ENCODE measurements around the gene ZNF638.
A peak's percentile ranks its signal among the peaks of the same experiment; 100 is the strongest.

Gene ZNF638

DNA sequence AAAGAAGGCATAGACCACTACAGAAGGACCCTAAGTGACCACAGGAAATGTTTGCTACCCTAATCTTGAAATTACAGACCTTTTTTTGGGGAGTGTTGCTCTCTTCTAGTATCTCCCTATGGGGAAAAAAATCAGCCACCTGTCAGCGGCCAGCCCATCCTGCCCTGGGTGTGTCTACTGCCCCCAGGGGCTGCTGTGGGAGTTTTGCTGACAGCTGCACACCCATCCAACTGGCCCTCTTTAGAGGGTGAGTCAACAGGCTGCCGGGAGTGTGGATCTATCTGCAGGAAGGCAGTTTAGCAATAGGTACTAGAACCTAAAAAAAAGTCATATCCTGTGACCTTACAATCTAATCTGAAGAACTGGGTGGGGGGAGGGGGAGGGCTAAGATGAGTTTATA lies 121.0 kb downstream of the ZNF638 start:
- no peak overlapping the region for H3K27ac ChIP-seq
- TF ChIP-seq, protein P1, sequence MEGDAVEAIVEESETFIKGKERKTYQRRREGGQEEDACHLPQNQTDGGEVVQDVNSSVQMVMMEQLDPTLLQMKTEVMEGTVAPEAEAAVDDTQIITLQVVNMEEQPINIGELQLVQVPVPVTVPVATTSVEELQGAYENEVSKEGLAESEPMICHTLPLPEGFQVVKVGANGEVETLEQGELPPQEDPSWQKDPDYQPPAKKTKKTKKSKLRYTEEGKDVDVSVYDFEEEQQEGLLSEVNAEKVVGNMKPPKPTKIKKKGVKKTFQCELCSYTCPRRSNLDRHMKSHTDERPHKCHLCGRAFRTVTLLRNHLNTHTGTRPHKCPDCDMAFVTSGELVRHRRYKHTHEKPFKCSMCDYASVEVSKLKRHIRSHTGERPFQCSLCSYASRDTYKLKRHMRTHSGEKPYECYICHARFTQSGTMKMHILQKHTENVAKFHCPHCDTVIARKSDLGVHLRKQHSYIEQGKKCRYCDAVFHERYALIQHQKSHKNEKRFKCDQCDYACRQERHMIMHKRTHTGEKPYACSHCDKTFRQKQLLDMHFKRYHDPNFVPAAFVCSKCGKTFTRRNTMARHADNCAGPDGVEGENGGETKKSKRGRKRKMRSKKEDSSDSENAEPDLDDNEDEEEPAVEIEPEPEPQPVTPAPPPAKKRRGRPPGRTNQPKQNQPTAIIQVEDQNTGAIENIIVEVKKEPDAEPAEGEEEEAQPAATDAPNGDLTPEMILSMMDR (IDR thresholded peaks at IDR 0.05): peak; percentile 14; the same call in 1 of the 2 replicates
- no peak for TF ChIP-seq ZFX (IDR thresholded peaks at IDR 0.05; ENCODE audit: borderline replicate concordance)

DNA sequence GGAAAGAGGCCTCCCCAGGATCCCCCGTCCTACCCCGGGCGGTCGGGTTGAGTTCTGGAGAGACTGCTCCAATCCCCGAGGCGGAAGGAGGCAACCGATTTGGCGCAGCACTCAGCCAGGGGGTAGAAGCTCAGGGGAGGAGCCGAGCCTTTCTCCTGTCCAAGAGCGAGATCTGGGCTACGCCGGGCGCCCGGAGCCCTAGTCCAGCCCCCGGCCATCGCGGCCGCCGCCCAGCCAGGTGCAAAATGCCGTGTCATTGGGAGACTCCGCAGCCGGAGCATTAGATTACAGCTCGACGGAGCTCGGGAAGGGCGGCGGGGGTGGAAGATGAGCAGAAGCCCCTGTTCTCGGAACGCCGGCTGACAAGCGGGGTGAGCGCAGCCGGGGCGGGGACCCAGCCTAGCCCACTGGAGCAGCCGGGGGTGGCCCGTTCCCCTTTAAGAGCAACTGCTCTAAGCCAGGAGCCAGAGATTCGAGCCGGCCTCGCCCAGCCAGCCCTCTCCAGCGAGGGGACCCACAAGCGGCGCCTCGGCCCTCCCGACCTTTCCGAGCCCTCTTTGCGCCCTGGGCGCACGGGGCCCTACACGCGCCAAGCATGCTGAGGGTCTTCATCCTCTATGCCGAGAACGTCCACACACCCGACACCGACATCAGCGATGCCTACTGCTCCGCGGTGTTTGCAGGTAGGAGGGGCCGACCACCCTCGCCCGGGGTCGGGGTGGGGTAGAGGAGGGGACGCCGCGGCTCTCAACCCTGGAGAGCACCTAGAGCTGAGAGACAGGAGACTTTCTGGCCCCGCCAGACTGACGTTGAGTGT lies 122.0 kb downstream of the ZNF638 start, which contains the start of gene DYSF:
Gene DYSF (plus strand): TSS at position 158 of the 817 bp plus-strand sequence.
- no peak within 1 kb of the TSS for H3K27ac ChIP-seq
- TF ChIP-seq, protein P1 (IDR thresholded peaks at IDR 0.05): no peak
- no peak for TF ChIP-seq ZFX (IDR thresholded peaks at IDR 0.05; ENCODE audit: borderline replicate concordance)

DNA sequence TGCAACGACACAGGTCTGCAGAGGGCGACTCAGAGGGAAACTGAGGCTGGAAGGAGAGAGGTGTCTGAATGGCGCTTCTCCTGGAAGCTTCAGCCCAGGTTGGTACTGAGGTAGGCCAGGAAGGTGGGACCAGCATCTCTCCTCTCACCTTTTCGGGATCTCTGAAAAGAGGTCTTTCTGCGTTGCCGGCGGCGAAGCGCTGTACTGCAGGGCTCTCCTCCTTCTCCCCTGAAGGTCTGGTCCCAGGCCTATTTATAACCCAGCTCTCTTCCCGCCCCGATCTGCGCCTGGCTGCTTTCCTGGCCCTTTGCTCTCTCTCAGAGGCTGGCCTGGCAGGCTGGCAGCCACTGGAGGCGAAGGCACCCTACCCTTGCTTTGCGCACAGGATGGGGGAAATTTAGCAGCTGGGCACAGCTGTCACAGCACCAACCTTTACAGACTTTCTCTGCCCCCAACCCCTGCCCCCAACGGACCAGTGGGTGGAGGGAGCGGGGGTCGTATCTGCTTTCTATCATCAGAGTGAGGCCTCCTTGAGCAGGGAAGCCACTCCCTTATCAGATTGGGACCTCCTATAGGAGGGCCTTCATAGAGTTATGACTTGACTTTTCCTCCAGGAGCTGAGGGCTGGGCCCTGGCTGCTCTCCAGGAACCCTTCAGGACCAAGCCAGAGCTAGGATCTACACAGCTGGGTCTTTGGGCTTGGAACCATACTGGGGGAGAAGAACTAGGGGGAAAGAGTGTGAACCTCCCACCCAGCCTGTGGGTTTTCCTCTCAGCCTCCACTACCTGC lies 122.8 kb downstream of the ZNF638 start:
- H3K27ac ChIP-seq: no peak overlapping the region
- TF ChIP-seq, protein P1 (IDR thresholded peaks at IDR 0.05): no peak
- no peak for TF ChIP-seq ZFX (IDR thresholded peaks at IDR 0.05; ENCODE audit: borderline replicate concordance)

DNA sequence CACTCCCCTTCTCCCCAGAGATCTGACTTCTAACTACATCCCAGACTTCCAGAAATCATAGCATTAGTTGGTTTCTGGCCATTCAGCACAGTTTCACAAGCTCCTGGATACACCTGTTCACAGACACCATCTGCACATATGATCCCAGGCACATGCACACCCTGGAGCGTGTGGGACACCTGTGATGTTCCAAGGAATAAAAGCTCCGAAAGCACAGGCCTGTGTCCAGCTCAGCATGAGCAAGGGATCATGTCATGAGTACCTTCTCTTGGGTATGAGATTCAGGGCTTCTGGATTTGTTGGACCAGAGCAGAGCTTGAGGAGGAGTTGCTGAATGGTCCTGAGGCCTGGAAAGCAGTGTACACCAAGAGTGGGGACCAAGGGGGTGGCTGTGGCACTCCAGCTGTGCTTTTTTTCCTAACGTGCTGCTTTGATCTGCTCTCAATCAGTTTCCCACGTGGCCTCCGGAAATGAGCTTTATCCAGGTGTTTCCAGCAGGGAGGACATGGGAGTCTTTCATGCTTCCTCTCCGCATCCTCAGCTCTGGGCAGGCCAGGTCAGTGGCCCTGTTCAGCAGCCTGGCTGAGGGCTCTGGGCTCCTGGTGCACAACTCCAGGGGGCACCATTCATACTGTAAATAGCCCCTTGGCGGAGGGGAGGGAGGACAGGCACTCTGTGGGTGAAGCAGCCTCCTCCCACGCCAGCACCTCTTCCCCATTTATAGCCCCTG lies 123.6 kb downstream of the ZNF638 start:
- TF ChIP-seq, protein P1 (IDR thresholded peaks at IDR 0.05): no peak
- no peak for TF ChIP-seq ZFX (IDR thresholded peaks at IDR 0.05; ENCODE audit: borderline replicate concordance)
- H3K27ac ChIP-seq: no peak overlapping the region

DNA sequence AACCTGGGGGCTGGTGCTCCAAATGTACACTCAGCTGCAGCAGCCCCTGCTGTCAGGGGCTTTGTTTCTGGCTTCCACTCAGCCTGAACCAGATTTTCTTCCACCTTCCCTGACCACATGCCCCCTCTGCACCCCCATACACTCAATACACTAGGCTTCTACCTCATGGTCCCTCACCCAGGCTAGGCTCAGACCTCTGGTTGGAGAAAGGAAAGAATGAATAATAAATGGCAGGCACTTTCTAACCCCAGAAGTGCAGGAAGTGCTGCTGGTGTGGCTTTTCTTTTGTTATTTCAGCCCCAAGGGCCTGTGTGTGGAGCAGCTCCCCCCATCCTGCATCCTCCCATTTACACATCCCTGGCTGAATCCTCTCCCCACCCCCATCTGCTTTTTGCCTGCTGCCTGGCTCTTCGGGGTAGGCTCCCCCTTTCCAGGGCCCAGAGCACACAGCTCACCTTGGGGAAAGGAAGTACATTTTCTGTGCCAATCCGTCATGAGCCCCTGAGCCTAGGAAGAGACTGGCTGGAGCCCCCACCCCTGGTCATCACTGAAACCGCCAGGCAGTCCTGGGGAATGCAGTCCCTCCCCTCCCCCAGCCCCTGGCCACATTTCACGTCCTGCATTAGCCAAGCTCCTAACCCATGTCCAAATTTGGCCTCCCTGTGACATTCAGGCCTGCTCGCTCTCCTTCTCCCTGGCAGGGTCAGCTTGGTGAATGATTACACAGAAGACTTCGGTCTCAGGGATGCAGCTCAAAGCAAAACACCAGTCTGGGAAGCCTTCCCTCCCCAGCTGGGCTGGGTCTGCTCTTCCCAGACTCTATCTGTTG lies 124.4 kb downstream of the ZNF638 start:
- TF ChIP-seq ZFX (IDR thresholded peaks at IDR 0.05; ENCODE audit: borderline replicate concordance): no peak
- TF ChIP-seq, protein P1 (IDR thresholded peaks at IDR 0.05): no peak
- no peak overlapping the region for H3K27ac ChIP-seq

DNA sequence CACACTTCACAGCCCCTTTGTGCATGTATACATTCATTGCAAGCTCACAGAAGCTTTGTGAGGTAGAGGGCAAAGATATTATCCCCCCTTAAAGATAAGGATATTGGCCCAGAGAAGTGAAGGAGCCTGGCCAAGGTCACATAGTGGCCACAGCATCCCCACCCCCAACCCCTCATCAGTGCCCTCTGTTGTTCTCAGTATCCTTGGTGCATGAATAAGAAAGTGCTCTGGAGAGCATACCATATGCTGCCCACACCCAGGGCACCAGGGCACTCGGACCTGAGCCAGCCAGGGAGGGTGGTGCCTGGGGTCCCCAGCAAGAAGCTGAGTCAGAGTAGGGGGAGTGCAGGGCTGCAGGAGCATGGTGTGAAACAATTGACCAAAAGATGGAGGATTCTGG lies 125.0 kb downstream of the ZNF638 start:
- TF ChIP-seq, protein P1 (IDR thresholded peaks at IDR 0.05): no peak
- TF ChIP-seq ZFX (IDR thresholded peaks at IDR 0.05; ENCODE audit: borderline replicate concordance): no peak
- H3K27ac ChIP-seq: no peak overlapping the region
